ENCODE results near the gene ABCC1.

- TF ChIP-seq, protein P1, sequence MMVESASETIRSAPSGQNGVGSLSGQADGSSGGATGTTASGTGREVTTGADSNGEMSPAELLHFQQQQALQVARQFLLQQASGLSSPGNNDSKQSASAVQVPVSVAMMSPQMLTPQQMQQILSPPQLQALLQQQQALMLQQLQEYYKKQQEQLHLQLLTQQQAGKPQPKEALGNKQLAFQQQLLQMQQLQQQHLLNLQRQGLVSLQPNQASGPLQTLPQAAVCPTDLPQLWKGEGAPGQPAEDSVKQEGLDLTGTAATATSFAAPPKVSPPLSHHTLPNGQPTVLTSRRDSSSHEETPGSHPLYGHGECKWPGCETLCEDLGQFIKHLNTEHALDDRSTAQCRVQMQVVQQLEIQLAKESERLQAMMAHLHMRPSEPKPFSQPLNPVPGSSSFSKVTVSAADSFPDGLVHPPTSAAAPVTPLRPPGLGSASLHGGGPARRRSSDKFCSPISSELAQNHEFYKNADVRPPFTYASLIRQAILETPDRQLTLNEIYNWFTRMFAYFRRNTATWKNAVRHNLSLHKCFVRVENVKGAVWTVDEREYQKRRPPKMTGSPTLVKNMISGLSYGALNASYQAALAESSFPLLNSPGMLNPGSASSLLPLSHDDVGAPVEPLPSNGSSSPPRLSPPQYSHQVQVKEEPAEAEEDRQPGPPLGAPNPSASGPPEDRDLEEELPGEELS (CRISPR knock-in tag; IDR thresholded peaks at IDR 0.05), result no peak
- TF ChIP-seq, protein P2, sequence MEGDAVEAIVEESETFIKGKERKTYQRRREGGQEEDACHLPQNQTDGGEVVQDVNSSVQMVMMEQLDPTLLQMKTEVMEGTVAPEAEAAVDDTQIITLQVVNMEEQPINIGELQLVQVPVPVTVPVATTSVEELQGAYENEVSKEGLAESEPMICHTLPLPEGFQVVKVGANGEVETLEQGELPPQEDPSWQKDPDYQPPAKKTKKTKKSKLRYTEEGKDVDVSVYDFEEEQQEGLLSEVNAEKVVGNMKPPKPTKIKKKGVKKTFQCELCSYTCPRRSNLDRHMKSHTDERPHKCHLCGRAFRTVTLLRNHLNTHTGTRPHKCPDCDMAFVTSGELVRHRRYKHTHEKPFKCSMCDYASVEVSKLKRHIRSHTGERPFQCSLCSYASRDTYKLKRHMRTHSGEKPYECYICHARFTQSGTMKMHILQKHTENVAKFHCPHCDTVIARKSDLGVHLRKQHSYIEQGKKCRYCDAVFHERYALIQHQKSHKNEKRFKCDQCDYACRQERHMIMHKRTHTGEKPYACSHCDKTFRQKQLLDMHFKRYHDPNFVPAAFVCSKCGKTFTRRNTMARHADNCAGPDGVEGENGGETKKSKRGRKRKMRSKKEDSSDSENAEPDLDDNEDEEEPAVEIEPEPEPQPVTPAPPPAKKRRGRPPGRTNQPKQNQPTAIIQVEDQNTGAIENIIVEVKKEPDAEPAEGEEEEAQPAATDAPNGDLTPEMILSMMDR (IDR thresholded peaks at IDR 0.05), result no peak
- TF ChIP-seq PREB (CRISPR knock-in tag; IDR thresholded peaks at IDR 0.05; ENCODE audit: borderline replicate concordance) (no peak), ETV6 (CRISPR knock-in tag; IDR thresholded peaks at IDR 0.05) (no peak), JUN (CRISPR knock-in tag; IDR thresholded peaks at IDR 0.05) (no peak), ESRRA (CRISPR knock-in tag; IDR thresholded peaks at IDR 0.05; ENCODE audit: borderline replicate concordance) (no peak), ERG (CRISPR knock-in tag; IDR thresholded peaks at IDR 0.05) (no peak), MAX (CRISPR knock-in tag; IDR thresholded peaks at IDR 0.05) (no peak), IRF2 (CRISPR knock-in tag; IDR thresholded peaks at IDR 0.05; ENCODE audit: borderline replicate concordance, low read depth) (no peak), ATF6 (CRISPR knock-in tag; IDR thresholded peaks at IDR 0.05) (no peak)
- TF ChIP-seq, protein P3, sequence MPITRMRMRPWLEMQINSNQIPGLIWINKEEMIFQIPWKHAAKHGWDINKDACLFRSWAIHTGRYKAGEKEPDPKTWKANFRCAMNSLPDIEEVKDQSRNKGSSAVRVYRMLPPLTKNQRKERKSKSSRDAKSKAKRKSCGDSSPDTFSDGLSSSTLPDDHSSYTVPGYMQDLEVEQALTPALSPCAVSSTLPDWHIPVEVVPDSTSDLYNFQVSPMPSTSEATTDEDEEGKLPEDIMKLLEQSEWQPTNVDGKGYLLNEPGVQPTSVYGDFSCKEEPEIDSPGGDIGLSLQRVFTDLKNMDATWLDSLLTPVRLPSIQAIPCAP (CRISPR knock-in tag; IDR thresholded peaks at IDR 0.05), result no peak
Measured at GRCh38 chr16:16020291-16020690, 70.9 kb downstream of the ABCC1 start.

Measured in WTC11 (cell line).